Esophagus muscularis mucosa (tissue), 4 donors: Measurements from ENCODE around the gene TRPC4AP. TPM values are rescaled to one million over a fixed set of nuclear protein-coding genes. Genes with fewer than 3 reads are reported as not detected.
A peak's percentile ranks its signal among the peaks of the same experiment; 100 is the strongest.

Source experiments
- DNase-seq: peaks from one replicate; pipeline ENCODE4 v3.0.0-alpha.2; 2017; ENCODE audit errors: extremely low spot score
- H3K27ac ChIP-seq, 4 donors: fragments of 200-600 bp; sonication (generic); replicated peaks in 1 of 4; 1 replicate in 3 of 4; 2 replicates in 1 of 4; pipeline ENCODE4 v1.5.1; 2016 to 2019; ENCODE audit warnings: mild to moderate bottlenecking in 1 of 4
- H3K27me3 ChIP-seq, 4 donors: fragments of 200-600 bp; sonication (generic); one replicate each; pipeline versions ENCODE4 v1.5.1 to v1.6.0; 2016 to 2019
- H3K36me3 ChIP-seq, 4 donors: fragments of 200-600 bp; sonication (generic); one replicate each; pipeline ENCODE4 v1.5.1; 2016 to 2019
- H3K4me1 ChIP-seq, 4 donors: fragments of 200-600 bp; sonication (generic); one replicate each; pipeline ENCODE4 v1.5.1; 2016 to 2019
- H3K4me3 ChIP-seq, 4 donors: fragments of 200-600 bp; sonication (generic); 1 replicate in 2 of 4; 2 replicates in 2 of 4; pipeline ENCODE4 v1.5.1; 2016 to 2019; ENCODE audit warnings: mild to moderate bottlenecking in 4 of 4, moderate library complexity in 1 of 4
- H3K9me3 ChIP-seq, 4 donors: fragments of 200-600 bp; sonication (generic); 1 replicate in 3 of 4; 2 replicates in 1 of 4; pipeline ENCODE4 v1.5.1; 2016 to 2019
- EP300 ChIP-seq: sonication (generic); formaldehyde crosslinking; IDR thresholded peaks from one replicate; pipeline ENCODE4 v1.6.1; 2017; ENCODE audit warnings: antibody characterized with exemption
- POLR2A ChIP-seq: fragments of 450-650 bp; IDR thresholded peaks from one replicate; pipeline ENCODE4 v1.6.1; 2017; ENCODE audit warnings: antibody characterized with exemption, moderate library complexity, mild to moderate bottlenecking, low read depth
- POLR2AphosphoS5 ChIP-seq, 2 donors: sonication (generic); formaldehyde crosslinking; IDR thresholded peaks; one replicate each; pipeline ENCODE4 v1.6.1; 2017; ENCODE audit warnings: antibody characterized with exemption in 2 of 2
- WGBS: methylation state at CpG from one replicate; pipeline ENCODE4 v1.1.5; 2018; 5-methylcytosine and 5-hydroxymethylcytosine counted together
- intact Hi-C: fragments of 100-400 bp; cut with DNase I; formaldehyde crosslinking; loops from one replicate; pipeline ENCODE4 v1.15.1; 2023
- total RNA-seq, 4 donors: library from RNA; depleted of rRNA; stranded (reverse); fragments of >200 nt; gene quantifications; one replicate each; pipeline versions ENCODE4 v1.1.0 to v1.2.1, GENCODE V29; 2016
- TF ChIP-seq, protein P1 (sequence below), 3 experiments: fragments of 200-600 bp in 2 of 3; fragments of 450-650 bp in 1 of 3; sonication (generic) in 2 of 3; IDR thresholded peaks; one replicate each; pipeline ENCODE4 v1.5.1; 2017 to 2019; ENCODE audit warnings: antibody characterized with exemption in 3 of 3, mild to moderate bottlenecking in 2 of 3, moderate library complexity in 1 of 3

TRPC4AP gene
- total RNA-seq, 4 donors from 2014 or later, result 44.1 to 58.2 (median 52.1) TPM

DNA sequence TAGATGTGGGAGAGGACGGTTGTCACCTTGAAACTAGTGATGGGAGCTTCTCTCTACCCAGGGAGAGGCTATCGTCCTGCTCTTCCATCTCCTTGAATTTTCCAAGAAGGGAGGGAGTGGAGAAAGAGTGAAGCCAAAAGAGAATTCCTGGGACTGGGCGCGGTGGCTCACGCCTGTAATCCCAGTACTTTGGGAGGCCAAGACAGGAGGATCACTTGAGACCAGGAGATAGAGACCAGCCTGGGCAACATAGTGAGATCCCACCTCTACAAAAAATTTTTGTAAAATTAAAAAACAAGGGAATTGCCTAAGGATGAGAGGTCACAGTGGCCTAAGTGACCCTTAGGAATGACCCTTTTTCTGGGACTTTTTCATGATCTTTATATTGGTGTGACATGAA, 128.1 kb downstream of the TRPC4AP start:
- no peak overlapping the region for H3K4me3 ChIP-seq
- no peaks in the 10 kb centered on the region for H3K36me3 ChIP-seq
- H3K4me1 ChIP-seq, result peaks cover 0 to 5% (median 0%) of the 10 kb centered on the region in 4 donors
- TF ChIP-seq, protein P1, sequence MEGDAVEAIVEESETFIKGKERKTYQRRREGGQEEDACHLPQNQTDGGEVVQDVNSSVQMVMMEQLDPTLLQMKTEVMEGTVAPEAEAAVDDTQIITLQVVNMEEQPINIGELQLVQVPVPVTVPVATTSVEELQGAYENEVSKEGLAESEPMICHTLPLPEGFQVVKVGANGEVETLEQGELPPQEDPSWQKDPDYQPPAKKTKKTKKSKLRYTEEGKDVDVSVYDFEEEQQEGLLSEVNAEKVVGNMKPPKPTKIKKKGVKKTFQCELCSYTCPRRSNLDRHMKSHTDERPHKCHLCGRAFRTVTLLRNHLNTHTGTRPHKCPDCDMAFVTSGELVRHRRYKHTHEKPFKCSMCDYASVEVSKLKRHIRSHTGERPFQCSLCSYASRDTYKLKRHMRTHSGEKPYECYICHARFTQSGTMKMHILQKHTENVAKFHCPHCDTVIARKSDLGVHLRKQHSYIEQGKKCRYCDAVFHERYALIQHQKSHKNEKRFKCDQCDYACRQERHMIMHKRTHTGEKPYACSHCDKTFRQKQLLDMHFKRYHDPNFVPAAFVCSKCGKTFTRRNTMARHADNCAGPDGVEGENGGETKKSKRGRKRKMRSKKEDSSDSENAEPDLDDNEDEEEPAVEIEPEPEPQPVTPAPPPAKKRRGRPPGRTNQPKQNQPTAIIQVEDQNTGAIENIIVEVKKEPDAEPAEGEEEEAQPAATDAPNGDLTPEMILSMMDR (IDR thresholded peaks at IDR 0.05), result no peak
- no peak overlapping the region for H3K27ac ChIP-seq
- intact Hi-C loops, result no loop called here
- H3K27me3 ChIP-seq, result no peaks in the 10 kb centered on the region
- DNase-seq, result no peak
- 96% methylated on average over 5 of the region's 5 CpGs for WGBS
- no peaks in the 10 kb centered on the region for H3K9me3 ChIP-seq

- TF ChIP-seq POLR2A, result no peak
- TF ChIP-seq, protein P1 (IDR thresholded peaks at IDR 0.05), result no peak
- TF ChIP-seq EP300, result no peak
- TF ChIP-seq POLR2AphosphoS5 (IDR thresholded peaks at IDR 0.05), result no peak
- Histone ChIP-seq H3K27ac (peak overlapping the region in 1 of 4 donors; percentile 84), H3K4me3 (no peak overlapping the region), H3K9me3 (no peaks in the 10 kb centered on the region), H3K4me1 (peaks cover 12 to 20% (median 17%) of the 10 kb centered on the region in 4 donors), H3K27me3 (no peaks in the 10 kb centered on the region), H3K36me3 (no peaks in the 10 kb centered on the region)
- DNase-seq, result no peak
- 86% methylated on average over 21 of the region's 21 CpGs for WGBS
- intact Hi-C loops, result loop anchor here (1.0 kb wide), 1 partner anchor 84 kb away; no protein-coding TSS in a partner anchor
Observed at GRCh38 chr20:34956751-34957472, 135.7 kb downstream of the TRPC4AP start.

GRCh38 chr20:34956041-34956458, 136.6 kb downstream of the TRPC4AP start:
- H3K9me3 ChIP-seq, result no peaks in the 10 kb centered on the region
- H3K27ac ChIP-seq, result peak overlapping the region; percentile 84 to 92 (median 89)
- H3K4me3 ChIP-seq, result peak overlapping the region; percentile 66 to 81 (median 74)
- intact Hi-C loops, result loop anchor here (1.0 kb wide), 1 partner anchor 83 kb away; no protein-coding TSS in a partner anchor
- no peak for DNase-seq
- H3K27me3 ChIP-seq, result no peaks in the 10 kb centered on the region
- peaks cover 0 to 6% (median 3%) of the 10 kb centered on the region in 4 donors for H3K36me3 ChIP-seq
- TF ChIP-seq POLR2AphosphoS5 (IDR thresholded peaks at IDR 0.05) (no peak), EP300 (no peak), POLR2A (no peak)
- TF ChIP-seq, protein P1 (IDR thresholded peaks at IDR 0.05), result no peak
- WGBS, result 11% methylated on average over 6 of the region's 6 CpGs
- peaks cover 12 to 20% (median 17%) of the 10 kb centered on the region in 4 donors for H3K4me1 ChIP-seq

DNA sequence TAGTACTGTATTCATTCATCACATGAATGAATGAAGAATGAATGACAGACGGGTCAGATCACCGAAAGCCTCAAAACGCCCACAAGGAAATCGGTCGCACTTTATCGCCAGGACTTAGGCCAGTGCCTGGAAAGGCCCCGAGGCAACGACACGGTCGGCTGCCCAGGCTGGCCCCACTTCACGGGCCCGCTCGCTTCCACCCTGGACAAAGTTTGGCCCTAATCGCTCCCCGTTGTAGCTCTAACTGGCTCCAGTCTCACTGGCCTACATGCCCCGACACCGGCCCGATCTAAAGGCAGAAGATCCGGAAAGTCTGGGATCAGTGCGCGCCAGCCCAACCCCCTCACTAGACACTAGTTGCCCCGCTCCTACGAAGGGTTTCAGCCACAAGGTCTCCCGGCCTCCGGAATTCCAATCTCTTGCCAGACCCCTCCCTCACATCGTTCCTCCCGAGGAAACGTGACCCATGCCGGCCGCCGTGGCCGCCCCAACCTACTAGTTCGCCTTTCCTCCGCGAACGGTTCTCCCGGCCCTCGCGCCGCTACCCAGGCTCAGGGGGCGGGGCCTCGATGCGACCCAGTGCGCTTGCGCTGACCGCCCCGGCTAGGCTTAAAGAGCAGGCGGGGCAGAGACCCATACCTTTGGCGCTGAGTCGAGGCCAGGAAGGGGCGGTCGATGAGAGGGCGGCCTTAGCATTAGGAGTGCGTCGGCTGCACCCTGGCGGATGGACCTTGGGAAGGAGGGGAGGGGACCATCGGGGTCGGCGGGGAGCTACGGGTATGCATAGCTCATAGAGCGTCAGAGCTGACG, 137.2 kb downstream of the TRPC4AP start, which contains the start of the genes GSS and MYH7B:
TSS of gene GSS (minus strand) at position 576 of the 810 bp plus-strand sequence. CDS start 3,954 bp downstream, outside the sequence.
TSS of gene MYH7B (plus strand) at position 638 of the 810 bp plus-strand sequence. CDS start 22,138 bp downstream, outside the sequence.
- no peaks in the 10 kb centered on the region for H3K9me3 ChIP-seq
- H3K27me3 ChIP-seq, result no peaks in the 10 kb centered on the region
- peak; percentile 99 for DNase-seq
- peaks cover 12 to 20% (median 17%) of the 10 kb centered on the region in 4 donors for H3K4me1 ChIP-seq
- intact Hi-C loops, result loop anchor here (1.0 kb wide), 1 partner anchor 82 kb away; no protein-coding TSS in a partner anchor
- no peak for TF ChIP-seq EP300
- TF ChIP-seq POLR2A, result peak; percentile 73
- peak; percentile 95 for TF ChIP-seq POLR2AphosphoS5 (IDR thresholded peaks at IDR 0.05)
- TF ChIP-seq, protein P1 (IDR thresholded peaks at IDR 0.05), result peak; percentile 61 to 85 (median 64)
- under 1% methylated on average over 46 of the region's 62 CpGs for WGBS
- peak within 1 kb of the TSS; percentile 66 to 81 (median 74) for H3K4me3 ChIP-seq
- H3K27ac ChIP-seq, result peak within 1 kb of the TSS; percentile 84 to 92 (median 89)
- H3K36me3 ChIP-seq, result peaks cover 0 to 8% (median 3%) of the 10 kb centered on the region in 4 donors
